Esophagus squamous epithelium (tissue), 5 donors: ENCODE results near the gene ZEB2. TPM values are rescaled to one million over a fixed set of nuclear protein-coding genes. Genes with fewer than 3 reads are reported as not detected.

Experiments used
- DNase-seq: peaks from one replicate; lab custom pipeline; 2025; lab: John Stamatoyannopoulos, UW
- H3K27ac ChIP-seq, 4 donors: fragments of 200-600 bp; sonication (generic); one replicate each; pipeline ENCODE4 v1.5.1; 2016 to 2019; ENCODE audit warnings: mild to moderate bottlenecking in 1 of 4
- H3K27me3 ChIP-seq, 4 donors: fragments of 200-600 bp; sonication (generic); 1 replicate in 3 of 4; 2 replicates in 1 of 4; pipeline versions ENCODE4 v1.5.1 to v1.6.0; 2017 to 2021; ENCODE audit warnings: antibody characterized with exemption in 1 of 4
- H3K36me3 ChIP-seq, 3 donors: fragments of 200-600 bp; sonication (generic); one replicate each; pipeline ENCODE4 v1.5.1; 2016 to 2019
- H3K4me1 ChIP-seq, 3 donors: fragments of 200-600 bp; sonication (generic); one replicate each; pipeline ENCODE4 v1.5.1; 2017 to 2019
- H3K4me3 ChIP-seq, 4 donors: fragments of 200-600 bp; sonication (generic); 1 replicate in 3 of 4; 2 replicates in 1 of 4; pipeline ENCODE4 v1.5.1; 2016 to 2019; ENCODE audit warnings: mild to moderate bottlenecking in 2 of 4, moderate library complexity in 1 of 4
- H3K9me3 ChIP-seq, 3 donors: fragments of 200-600 bp; sonication (generic); one replicate each; pipeline ENCODE4 v1.5.1; 2016 to 2019
- CTCF ChIP-seq, 6 experiments: fragments of 450-650 bp in 4 of 6; fragments of 200-600 bp in 2 of 6; sonication (generic) in 2 of 6; IDR thresholded peaks; one replicate each; pipeline ENCODE4 v1.5.1; 2016 to 2019; ENCODE audit warnings: antibody characterized with exemption in 6 of 6, mild to moderate bottlenecking in 4 of 6, moderate library complexity in 4 of 6
- POLR2A ChIP-seq, 4 donors: fragments of 450-650 bp; IDR thresholded peaks; one replicate each; pipeline ENCODE4 v1.6.1; 2017; ENCODE audit warnings: antibody characterized with exemption in 4 of 4, mild to moderate bottlenecking in 4 of 4, moderate library complexity in 3 of 4
- WGBS, 2 donors: methylation state at CpG; one replicate each; pipeline ENCODE4 v1.1.5; 2018; 5-methylcytosine and 5-hydroxymethylcytosine counted together
- intact Hi-C: fragments of 100-400 bp; cut with DNase I; formaldehyde crosslinking; loops from one replicate; pipeline ENCODE4 v1.15.0; 2022
- total RNA-seq, 4 donors: library from RNA; depleted of rRNA; stranded (reverse); fragments of >200 nt; gene quantifications; one replicate each; pipeline ENCODE4 v1.1.0, GENCODE V29; 2016
- donor health status: DM: yes; HTN: yes; CAD: no.

The ZEB2 gene
- total RNA-seq, 4 donors from 2014 or later, result 3.1 to 56.5 (median 15.7) TPM

GRCh38 chr2:144559681-144560080, 39.8 kb upstream of the ZEB2 start:
- WGBS, 2 donors, result 52 to 55% methylated on average over 2 to 3 of the region's 3 CpGs
- intact Hi-C loops, result no loop called here
- Histone ChIP-seq H3K27ac (no peak overlapping the region), H3K4me3 (no peak overlapping the region), H3K9me3 (no peaks in the 10 kb centered on the region), H3K36me3 (no peaks in the 10 kb centered on the region), H3K27me3 (no peaks in the 10 kb centered on the region), H3K4me1 (no peaks in the 10 kb centered on the region)
- TF ChIP-seq CTCF (IDR thresholded peaks at IDR 0.05) (no peak), POLR2A (IDR thresholded peaks at IDR 0.05) (no peak)
- no peak for DNase-seq

GRCh38 chr2:144559242-144559641, 39.3 kb upstream of the ZEB2 start:
- no peaks in the 10 kb centered on the region for H3K9me3 ChIP-seq
- intact Hi-C loops, result no loop called here
- no peak overlapping the region for H3K4me3 ChIP-seq
- H3K27ac ChIP-seq, result no peak overlapping the region
- no peak for DNase-seq
- no peaks in the 10 kb centered on the region for H3K27me3 ChIP-seq
- H3K4me1 ChIP-seq, result no peaks in the 10 kb centered on the region
- TF ChIP-seq POLR2A (IDR thresholded peaks at IDR 0.05), result no peak
- no peak for TF ChIP-seq CTCF (IDR thresholded peaks at IDR 0.05)
- no peaks in the 10 kb centered on the region for H3K36me3 ChIP-seq
- WGBS, 2 donors, result 82 to 89% methylated on average over 1 of the region's 1 CpG

GRCh38 chr2:144554492-144555210, 34.7 kb upstream of the ZEB2 start:
- Histone ChIP-seq H3K27ac (no peak overlapping the region), H3K27me3 (no peaks in the 10 kb centered on the region), H3K4me3 (no peak overlapping the region), H3K36me3 (no peaks in the 10 kb centered on the region), H3K9me3 (no peaks in the 10 kb centered on the region), H3K4me1 (no peaks in the 10 kb centered on the region)
- TF ChIP-seq CTCF (IDR thresholded peaks at IDR 0.05), result no peak
- no peak for TF ChIP-seq POLR2A (IDR thresholded peaks at IDR 0.05)
- intact Hi-C loops, result no loop called here
- no peak for DNase-seq
- WGBS, 2 donors, result 57 to 60% methylated on average over 5 of the region's 5 CpGs

- intact Hi-C loops, result no loop called here
- no peaks in the 10 kb centered on the region for H3K4me1 ChIP-seq
- no peaks in the 10 kb centered on the region for H3K27me3 ChIP-seq
- WGBS, 2 donors, result 67 to 68% methylated on average over 3 of the region's 3 CpGs
- H3K9me3 ChIP-seq, result no peaks in the 10 kb centered on the region
- H3K36me3 ChIP-seq, result no peaks in the 10 kb centered on the region
- H3K27ac ChIP-seq, result no peak overlapping the region
- DNase-seq, result no peak
- TF ChIP-seq CTCF (IDR thresholded peaks at IDR 0.05) (no peak), POLR2A (IDR thresholded peaks at IDR 0.05) (no peak)
- no peak overlapping the region for H3K4me3 ChIP-seq
Observed at GRCh38 chr2:144553379-144553778, 33.5 kb upstream of the ZEB2 start.

GRCh38 chr2:144552821-144553220, 32.9 kb upstream of the ZEB2 start:
- intact Hi-C loops, result no loop called here
- Histone ChIP-seq H3K27me3 (no peaks in the 10 kb centered on the region), H3K4me1 (no peaks in the 10 kb centered on the region), H3K36me3 (no peaks in the 10 kb centered on the region), H3K9me3 (no peaks in the 10 kb centered on the region), H3K27ac (no peak overlapping the region), H3K4me3 (no peak overlapping the region)
- DNase-seq, result no peak
- TF ChIP-seq CTCF (IDR thresholded peaks at IDR 0.05) (no peak), POLR2A (IDR thresholded peaks at IDR 0.05) (no peak)
